Measurements from ENCODE around the gene HIGD1C. TPM values are rescaled to one million over a fixed set of nuclear protein-coding genes. Genes with fewer than 3 reads are reported as not detected.
"Not testable (repeated sequence)": the region's sequence is repeated elsewhere in the genome, so short reads cannot be mapped to it uniquely, and the experiment has no call there.

HIGD1C gene
- polyA plus RNA-seq, 3 donors, result not detected

DNA sequence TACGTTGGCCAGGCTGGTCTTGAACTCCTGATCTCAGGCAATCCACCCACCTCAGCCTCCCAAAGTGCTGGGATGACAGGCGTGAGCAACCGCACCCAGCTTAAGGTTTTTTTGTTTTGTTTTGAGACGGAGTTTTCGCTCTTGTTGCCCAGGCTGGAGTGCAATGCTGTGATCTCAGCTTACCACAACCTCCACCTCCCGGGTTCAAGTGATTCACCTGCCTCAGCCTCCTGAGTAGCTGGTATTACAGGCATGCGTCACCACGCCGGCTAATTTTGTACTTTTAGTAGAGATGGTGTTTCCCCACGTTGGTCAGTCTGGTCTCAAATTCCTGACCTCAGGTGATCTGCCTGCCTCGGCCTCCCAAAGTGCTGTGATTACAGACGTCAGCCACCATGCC lies 21.9 kb upstream of the HIGD1C start:
- not testable (repeated sequence) for DNase-seq (ENCODE audit: extremely low read depth in 1 of 11, low read depth in 9 of 11, low spot score in 4 of 11)

DNA sequence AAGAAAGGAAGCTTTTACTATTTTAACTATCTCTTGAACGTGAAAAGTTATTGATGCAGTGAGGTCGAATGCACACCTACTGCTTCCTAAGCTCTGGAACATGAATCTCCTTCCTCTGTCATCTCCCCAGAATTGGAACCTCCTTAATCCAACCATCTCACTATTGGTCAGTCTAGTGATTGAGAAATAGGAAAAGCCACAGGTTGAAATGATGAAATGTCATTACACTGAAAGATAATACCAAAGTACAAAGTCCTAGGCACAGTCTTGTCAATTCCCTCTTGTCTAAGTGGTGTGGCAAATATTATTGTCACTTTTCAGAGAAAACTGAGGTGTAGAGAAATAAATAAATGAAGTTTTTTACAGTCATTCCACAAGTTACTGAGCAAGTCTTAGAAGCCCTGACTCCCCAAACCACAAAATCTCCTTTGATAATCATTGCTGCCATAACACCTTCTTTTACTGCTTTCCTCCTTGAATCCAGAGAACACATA lies 19.5 kb upstream of the HIGD1C start:
- DNase-seq (ENCODE audit: extremely low read depth in 1 of 11, low read depth in 9 of 11, low spot score in 4 of 11), result no peak

GRCh38 chr12:50933459-50934124 lies 18.8 kb upstream of the HIGD1C start:
- no peak for DNase-seq (ENCODE audit: extremely low read depth in 1 of 11, low read depth in 9 of 11, low spot score in 4 of 11)

GRCh38 chr12:50934371-50934851 lies 17.9 kb upstream of the HIGD1C start:
- no peak for DNase-seq (ENCODE audit: extremely low read depth in 1 of 11, low read depth in 9 of 11, low spot score in 4 of 11)

- DNase-seq (ENCODE audit: extremely low read depth in 1 of 11, low read depth in 9 of 11, low spot score in 4 of 11), result peak in 1 of 11 donors; percentile 28
Observed at GRCh38 chr12:50934981-50935807, 17.1 kb upstream of the HIGD1C start.

DNA sequence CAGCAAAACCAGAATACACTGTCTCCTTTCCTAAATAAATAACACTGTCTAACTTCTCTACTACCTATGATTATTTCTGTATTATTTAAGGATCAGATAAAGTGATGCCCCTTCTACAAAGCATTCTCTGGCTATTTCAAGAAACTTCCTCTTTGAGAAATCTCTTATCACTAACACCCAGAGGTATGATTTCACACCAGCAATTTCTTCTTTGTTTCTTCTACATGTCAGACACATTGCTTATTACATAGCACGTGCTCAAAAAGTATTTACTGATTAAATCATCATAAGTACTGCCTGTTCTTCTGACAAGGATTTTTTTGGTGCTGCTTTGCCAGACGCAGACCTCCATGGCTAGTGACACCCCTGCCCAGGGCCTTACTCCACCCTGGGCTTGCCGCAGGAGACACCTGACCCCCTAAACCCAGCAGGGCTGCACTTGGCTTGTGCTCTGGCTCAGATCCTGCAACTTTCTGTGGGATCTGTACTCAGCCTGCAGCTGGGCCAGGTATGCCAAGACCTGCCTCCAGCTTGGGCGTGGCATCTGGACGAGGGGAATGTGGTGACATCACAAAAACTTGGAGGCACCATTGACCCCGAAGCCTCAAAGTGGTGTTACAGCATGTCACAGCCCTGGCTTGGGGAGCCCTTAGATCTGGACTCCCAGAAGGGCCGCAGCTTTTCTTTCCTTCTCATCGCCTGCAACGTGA lies 15.4 kb upstream of the HIGD1C start:
- no peak for DNase-seq (ENCODE audit: extremely low read depth in 1 of 11, low read depth in 9 of 11, low spot score in 4 of 11)

DNA sequence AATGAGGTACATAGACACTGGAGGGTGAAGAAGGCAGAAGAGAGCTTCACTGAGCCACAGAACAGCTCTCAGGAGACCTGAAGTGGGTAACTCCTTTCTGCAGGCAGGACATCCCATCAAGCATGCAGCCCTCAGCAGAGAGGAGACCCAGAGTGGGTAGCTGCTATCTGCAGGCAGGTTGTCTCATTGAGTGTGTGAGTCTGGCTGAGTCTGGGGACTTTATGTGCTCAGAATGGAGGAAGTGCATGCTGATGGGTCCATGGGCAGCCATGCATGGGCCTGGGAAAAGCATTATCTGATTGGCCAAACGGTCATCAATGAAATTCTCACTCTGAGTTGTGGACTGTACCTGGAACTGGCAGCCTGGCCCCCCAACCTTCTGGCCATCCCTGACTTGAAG lies 14.7 kb upstream of the HIGD1C start:
- DNase-seq (ENCODE audit: extremely low read depth in 1 of 11, low read depth in 9 of 11, low spot score in 4 of 11), result no peak

GRCh38 chr12:50947933-50948626 lies 4.3 kb upstream of the HIGD1C start:
- DNase-seq (ENCODE audit: extremely low read depth in 1 of 11, low read depth in 9 of 11, low spot score in 4 of 11), result no peak

DNA sequence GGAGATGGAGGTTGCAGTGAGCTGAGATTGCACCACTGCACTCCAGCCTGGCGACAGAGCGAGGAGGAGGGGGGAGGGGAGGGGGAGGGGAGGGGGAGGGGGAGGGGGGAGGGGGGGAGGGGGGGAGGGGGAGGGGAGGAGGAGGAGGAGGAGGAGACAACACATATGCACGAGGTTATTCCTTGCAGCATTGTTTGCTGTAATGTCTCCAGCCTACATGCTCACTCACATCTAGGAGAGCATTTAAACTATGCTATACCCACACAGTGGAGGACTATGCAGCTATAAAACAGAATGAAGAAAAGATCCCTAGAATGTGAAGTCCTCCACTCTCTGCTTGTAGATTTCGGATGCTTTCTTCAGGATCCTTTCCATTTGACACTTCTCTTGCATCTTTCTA lies 3.5 kb upstream of the HIGD1C start:
- DNase-seq (ENCODE audit: extremely low read depth in 1 of 11, low read depth in 9 of 11, low spot score in 4 of 11), result no peak

DNA sequence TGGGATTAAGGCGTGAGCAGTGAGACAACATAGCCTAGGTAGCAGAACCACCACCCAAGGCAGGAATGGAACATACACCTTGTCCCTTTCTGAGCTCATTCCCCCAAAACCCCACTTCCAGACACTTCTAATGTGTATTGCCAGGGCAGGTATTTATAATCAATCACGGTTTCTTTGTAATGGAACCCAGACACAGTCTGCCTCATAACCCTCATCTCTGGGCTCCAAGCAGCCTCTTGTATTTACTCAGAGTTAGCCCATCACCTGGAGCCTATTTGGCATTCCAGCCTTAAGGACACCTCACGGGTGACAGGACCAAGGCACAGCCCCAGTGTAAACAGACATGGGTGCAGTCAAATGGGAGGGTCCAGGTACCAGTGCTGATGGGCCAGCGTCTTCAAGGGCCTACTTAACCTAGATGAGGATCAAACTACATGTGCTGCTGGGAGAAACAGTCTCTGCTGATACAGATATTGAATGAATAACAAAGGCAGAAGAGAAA lies 2.5 kb upstream of the HIGD1C start:
- DNase-seq (ENCODE audit: extremely low read depth in 1 of 11, low read depth in 9 of 11, low spot score in 4 of 11), result no peak

- DNase-seq (ENCODE audit: extremely low read depth in 1 of 11, low read depth in 9 of 11, low spot score in 4 of 11), result no peak
Observed at GRCh38 chr12:50951112-50951511, 1.2 kb upstream of the HIGD1C start.

GRCh38 chr12:50953047-50953446 lies 703 bp downstream of the HIGD1C start:
- DNase-seq (ENCODE audit: extremely low read depth in 1 of 11, low read depth in 9 of 11, low spot score in 4 of 11), result no peak

- DNase-seq (ENCODE audit: extremely low read depth in 1 of 11, low read depth in 9 of 11, low spot score in 4 of 11), result not testable (repeated sequence)
Observed at GRCh38 chr12:50954789-50955188, 2.4 kb downstream of the HIGD1C start.

GRCh38 chr12:50955288-50955687 lies 2.9 kb downstream of the HIGD1C start:
- DNase-seq (ENCODE audit: extremely low read depth in 1 of 11, low read depth in 9 of 11, low spot score in 4 of 11), result no peak

DNA sequence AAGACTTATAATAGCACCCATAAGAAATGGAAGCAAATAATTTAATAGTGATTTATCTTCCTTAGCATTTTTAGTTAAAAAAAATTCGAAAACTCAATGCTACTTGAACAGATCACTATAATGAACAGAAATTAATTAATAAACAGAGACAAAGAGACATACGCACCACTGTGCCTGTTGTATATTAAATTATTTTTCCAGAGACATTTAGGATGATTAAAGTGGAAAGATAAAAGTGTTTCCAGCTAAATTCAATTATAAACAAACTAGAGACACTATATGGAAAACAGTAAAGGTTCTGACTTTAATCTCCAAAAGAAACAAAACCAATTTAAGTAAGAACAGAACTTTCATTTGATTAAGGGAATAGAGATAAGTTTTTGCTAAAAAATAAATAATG lies 3.4 kb downstream of the HIGD1C start:
- DNase-seq (ENCODE audit: extremely low read depth in 1 of 11, low read depth in 9 of 11, low spot score in 4 of 11), result no peak

DNA sequence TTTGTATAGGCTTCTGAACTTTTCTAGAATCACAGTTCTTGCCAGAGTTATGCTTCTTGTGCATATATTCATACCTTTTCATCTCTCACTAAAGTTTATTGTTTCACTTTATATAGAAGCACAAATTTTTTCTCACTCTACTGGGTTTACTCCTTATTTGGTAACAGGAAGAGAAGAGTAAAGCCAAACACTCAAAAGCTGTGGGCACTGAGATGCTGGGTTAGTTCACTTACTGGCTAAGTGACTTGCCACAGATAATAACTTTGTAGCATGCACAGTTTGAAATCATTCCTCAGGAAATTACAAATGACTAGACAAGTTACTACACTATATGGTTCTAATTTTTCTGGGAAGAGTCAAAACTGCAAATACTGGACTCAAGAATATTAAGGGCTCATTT lies 7.8 kb downstream of the HIGD1C start:
- no peak for DNase-seq (ENCODE audit: extremely low read depth in 1 of 11, low read depth in 9 of 11, low spot score in 4 of 11)

DNA sequence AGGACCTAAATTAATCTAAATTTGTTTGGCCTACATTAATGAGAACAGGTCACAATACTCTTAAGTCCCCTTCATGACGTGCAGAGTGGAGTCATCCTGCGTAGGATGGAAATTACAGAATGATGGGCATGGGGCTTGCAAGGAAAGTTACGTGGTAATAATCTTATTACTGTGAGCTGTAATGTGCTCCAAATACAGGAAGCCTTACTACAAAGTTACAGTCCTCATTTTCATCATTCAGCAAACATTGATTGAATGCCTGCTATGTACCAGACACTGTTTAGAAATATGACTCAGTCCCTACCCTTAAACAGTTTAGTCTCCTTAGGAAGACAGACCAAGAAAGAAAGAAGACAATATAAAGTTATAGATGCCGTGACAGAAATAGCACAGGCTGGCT lies 9.4 kb downstream of the HIGD1C start:
- DNase-seq (ENCODE audit: extremely low read depth in 1 of 11, low read depth in 9 of 11, low spot score in 4 of 11), result no peak

GRCh38 chr12:50964432-50964831 lies 12.1 kb downstream of the HIGD1C start:
- no peak for DNase-seq (ENCODE audit: extremely low read depth in 1 of 11, low read depth in 9 of 11, low spot score in 4 of 11)

GRCh38 chr12:50971946-50972345 lies 19.6 kb downstream of the HIGD1C start:
- DNase-seq (ENCODE audit: extremely low read depth in 1 of 11, low read depth in 9 of 11, low spot score in 4 of 11), result no peak
